Right lobe of liver (tissue), 4 donors: ENCODE results near the gene CLCC1.

ENCODE experiments used
- CTCF ChIP-seq, 4 donors: fragments of 200-600 bp in 3 of 4; fragments of 450-650 bp in 1 of 4; IDR thresholded peaks; one replicate each; pipeline versions ENCODE4 v1.5.1 to v1.8.0; 2016 to 2022; ENCODE audit warnings: antibody characterized with exemption in 4 of 4, mild to moderate bottlenecking in 2 of 4
- POLR2A ChIP-seq: fragments of 450-650 bp; IDR thresholded peaks from one replicate; pipeline ENCODE4 v1.6.1; 2017; ENCODE audit warnings: antibody characterized with exemption, mild to moderate bottlenecking
- donor health status: DM: no; HTN: no; CAD: no.
- donor health status: DM: no; HTN: no; CAD: no.
- donor health status: DM: no; HTN: yes; CAD: no.

GRCh38 chr1:108916788-108917187 lies 46.5 kb downstream of the CLCC1 start:
- TF ChIP-seq CTCF (IDR thresholded peaks at IDR 0.05) (no peak), POLR2A (no peak)
